ENCODE results near the gene ONECUT2.
"Not testable (repeated sequence)": the region's sequence is repeated elsewhere in the genome, so short reads cannot be mapped to it uniquely, and the experiment has no call there.

The ONECUT2 gene

DNA sequence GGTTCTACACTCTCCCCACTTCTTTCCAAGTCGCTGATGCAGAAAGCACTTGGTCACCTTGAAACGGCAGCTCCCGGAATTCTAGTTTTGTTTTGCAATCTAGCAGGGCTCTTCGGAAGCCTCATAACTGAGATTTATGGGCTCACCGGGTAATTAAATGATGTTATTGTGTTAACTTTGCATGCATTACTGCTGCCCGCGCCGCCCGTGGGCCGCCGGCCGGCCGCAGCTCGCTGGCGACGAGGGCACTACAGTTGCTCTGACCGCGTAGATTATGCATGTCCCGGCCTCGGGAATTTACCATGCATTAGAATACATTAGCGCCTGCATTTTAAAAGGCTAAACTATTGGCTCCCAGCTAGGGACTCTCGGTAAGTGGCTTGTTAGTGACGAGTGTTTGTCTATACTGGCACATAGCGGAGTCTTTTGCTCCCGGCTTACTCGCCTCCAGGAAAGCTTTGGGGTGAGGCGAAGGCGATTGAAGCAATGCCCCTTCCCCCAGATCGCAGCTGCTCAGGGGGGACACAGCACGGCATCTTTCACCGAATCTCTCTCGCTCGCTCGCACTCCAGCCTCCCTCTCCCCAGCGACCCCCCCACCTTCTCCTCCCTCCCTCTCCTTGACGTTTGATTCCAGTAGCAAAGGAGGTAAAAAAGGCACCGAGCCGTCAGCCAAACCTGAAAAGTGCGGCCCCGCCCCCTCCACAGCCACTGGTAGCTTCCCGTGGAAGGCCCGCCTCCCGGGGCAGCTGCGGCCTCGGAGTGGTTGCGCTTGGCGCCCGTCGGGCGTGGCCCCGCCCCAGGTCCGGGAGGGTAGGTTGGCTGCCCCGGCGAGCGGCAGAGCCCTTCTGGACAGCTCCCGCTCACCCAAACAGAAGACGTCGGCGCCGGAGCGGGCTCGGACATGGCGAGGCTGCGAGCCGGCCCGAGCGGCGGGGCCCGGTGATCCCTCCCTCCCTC lies at the start of gene ONECUT2:
Gene ONECUT2 (plus strand): TSS at position 839 of the 959 bp plus-strand sequence. CDS start 343 bp downstream, outside the sequence.
- DNase-seq = peak; percentile 77

DNA sequence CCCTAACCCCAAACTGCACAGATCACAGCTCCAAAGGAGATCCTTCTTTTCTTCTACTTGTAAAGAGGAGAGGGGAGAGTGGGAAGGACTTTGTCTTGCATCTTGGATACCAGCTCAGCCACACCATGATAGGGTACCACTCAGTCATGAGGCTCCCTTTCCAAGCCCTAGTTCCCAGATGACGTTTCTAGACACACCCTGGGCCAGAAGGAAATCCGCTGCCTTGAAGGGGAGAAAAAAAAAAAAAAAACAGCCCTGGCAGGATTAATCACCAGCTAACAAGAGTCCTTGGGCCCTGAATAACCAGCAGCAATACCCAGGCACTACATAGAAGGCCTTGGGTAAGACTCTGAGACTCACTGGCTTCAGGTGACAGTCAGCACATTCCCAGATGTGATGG lies 45.9 kb upstream of the ONECUT2 start:
- DNase-seq = no peak

- no peak for DNase-seq
Observed at GRCh38 chr18:57390044-57390443, 45.1 kb upstream of the ONECUT2 start.

GRCh38 chr18:57394749-57395148 lies 40.4 kb upstream of the ONECUT2 start:
- DNase-seq = not testable (repeated sequence)

- not testable (repeated sequence) for DNase-seq
Observed at GRCh38 chr18:57396831-57397230, 38.3 kb upstream of the ONECUT2 start.

- DNase-seq = no peak
Observed at GRCh38 chr18:57397440-57398132, 37.6 kb upstream of the ONECUT2 start.

DNA sequence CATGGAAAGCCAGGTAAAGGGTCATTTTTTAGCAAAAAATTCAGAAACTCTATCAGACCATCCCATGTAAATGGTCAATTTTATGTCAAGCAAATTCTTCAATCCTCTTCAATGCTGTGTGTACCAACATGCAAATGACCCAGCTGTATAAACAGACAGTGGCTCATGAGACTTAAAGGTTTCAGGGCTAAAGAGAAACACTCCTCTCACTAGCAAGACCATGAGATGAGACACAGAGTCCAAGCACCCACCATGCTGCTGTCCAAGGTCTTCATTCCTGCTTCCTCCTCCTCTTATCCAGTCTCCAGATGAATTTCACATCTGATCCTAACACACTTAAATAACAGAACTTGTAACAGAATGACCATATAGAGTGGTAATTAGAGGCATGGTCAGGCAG lies 30.8 kb upstream of the ONECUT2 start:
- no peak for DNase-seq

DNA sequence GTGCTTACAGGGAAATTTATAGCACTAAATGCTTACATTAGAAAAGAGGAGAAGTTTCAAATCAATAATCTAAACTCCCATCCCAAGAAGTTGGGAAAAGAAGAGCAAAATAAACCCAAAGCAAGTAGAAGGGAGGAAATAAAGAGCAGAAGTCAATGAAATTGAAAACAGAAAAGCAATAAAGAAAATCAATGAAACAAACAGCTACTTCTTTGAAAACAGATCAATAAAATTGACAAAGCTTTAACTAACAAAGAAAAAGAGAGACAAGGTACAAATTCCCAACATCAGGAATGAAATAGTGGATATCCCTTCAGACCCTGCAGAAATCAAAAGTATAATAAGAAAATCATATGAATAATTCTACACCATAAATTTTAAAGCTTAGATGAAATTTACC lies 25.5 kb upstream of the ONECUT2 start:
- no peak for DNase-seq

DNA sequence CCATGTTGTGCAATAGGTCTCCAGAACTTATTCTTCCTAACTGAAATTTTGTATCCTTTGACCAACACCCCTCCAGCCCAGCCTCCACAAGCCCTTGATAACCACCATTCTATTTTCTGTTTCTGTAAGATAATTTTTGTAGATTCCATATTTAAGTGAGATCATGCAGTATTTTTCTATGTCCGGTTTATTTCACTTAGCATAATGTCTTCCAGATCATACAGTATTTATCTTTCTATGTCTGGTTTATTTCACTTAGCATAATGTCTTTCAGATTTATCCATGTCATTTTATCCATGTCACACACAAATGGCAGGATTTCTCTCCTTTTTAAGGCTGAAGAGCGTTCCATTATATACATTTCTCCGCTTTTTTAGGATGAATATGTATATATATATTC lies 24.4 kb upstream of the ONECUT2 start:
- DNase-seq = no peak

DNA sequence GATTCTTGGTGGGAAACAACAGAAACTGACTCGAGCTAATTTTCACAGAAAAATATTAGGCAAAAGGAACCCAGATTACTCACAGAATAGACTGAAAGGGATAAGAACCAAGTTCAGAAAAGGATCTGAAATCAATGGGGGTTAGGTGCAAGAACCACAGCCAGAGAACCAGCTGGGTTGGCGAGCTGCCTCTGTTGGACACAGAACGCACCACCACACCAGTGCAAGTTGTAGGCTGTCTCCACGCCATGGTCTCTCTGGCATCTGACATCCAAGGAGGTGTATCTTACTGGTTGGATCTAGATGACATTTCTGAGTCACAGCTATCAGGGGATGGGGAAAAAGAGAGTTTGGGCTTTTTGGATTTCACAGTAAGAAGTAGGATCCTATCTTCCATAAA lies 18.6 kb upstream of the ONECUT2 start:
- no peak for DNase-seq

- no peak for DNase-seq
Observed at GRCh38 chr18:57422313-57422872, 12.8 kb upstream of the ONECUT2 start.

DNA sequence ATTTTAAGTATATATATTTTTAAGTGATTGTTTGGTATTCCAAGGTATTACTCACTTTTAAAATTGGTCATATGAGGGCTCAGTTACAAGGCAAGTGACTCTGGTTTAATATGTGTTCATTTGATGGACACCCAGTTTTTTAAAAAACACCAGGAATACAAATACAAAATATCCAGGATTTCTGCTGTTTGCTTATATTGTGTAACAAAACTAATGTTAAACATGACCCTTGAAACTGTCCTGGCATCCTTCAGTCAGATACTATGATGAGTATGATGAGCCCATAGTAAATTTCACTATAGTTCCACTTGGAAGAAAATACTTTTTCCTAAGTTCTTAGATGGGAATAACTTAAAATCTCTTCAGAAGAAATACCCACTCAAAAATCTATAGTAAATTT lies 11.4 kb upstream of the ONECUT2 start:
- DNase-seq = no peak

DNA sequence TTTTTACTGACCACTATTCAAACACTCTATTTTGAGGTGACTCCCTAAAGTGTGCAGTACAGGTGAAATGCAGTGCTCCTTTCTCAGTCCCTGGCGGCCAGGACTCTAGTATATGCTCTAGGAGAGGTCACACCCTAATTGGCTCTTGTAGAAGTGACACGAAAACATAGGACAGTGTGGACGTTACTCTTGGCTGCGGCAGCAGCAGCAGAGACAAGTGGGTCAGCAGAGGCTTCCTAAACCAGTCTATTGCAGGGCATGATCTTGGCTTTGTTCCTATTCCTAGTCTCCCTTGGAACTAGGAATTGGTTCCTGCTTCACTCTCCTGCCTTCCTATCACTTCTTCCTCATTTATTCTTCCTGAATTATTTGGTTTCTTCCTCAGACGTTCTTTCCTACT lies 10.1 kb upstream of the ONECUT2 start:
- no peak for DNase-seq

DNA sequence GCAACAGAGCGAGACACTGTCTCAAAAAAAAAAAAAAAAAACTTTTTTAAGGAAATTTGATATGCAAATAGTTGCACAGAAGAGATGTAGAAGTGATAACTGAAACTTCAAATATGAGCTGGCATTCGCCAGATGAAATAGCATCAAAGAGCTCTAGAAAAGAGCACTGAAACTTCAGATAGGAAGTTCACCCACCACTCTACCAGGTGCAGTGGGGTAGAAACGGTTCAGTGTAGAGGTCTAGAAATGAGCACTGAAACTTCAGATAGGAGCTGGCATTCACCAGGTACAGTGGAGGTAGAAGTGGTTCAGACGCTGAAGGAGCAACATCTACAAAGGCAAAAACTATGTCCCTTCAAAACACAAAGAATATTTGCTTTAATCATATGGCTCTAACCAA lies 9.0 kb upstream of the ONECUT2 start:
- no peak for DNase-seq

DNA sequence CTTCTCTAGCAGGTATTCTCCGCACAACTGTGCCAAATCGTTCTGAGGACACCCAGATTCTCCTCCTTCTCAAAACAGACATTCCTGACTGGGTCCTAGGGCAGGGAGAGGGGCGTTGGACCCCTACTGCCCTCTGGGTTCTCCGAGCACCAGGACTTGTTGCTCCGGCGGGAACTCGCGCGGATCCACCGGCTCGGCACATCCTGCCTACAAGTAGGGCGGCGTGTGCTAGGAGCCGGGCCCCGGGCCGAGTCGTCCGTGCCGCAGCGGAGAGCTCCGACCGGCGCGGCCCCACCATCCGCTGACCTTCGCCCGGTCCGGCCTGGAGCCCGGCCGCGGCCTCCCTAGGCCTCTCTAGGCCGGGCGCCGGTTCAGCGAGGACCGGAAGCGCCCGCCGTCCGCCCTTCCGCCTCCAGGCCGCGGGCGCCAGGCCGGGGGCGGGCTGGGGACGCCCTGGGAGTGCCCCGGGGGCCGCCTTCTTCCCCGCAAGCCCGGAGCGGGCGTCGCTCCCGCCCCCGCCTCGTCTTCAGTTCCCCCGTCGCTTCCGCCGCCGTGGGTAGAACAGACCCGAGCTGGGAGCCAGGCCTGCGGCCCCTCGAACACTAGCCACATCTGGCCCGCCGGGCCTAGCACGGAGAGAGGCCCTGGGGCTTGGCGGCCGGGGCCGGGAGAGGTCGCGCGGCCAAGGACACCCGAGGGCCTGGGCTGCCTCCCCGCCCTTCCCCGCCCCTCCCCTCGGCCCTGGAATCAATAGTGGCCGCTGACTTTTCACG lies 7.6 kb upstream of the ONECUT2 start:
- no peak for DNase-seq

DNA sequence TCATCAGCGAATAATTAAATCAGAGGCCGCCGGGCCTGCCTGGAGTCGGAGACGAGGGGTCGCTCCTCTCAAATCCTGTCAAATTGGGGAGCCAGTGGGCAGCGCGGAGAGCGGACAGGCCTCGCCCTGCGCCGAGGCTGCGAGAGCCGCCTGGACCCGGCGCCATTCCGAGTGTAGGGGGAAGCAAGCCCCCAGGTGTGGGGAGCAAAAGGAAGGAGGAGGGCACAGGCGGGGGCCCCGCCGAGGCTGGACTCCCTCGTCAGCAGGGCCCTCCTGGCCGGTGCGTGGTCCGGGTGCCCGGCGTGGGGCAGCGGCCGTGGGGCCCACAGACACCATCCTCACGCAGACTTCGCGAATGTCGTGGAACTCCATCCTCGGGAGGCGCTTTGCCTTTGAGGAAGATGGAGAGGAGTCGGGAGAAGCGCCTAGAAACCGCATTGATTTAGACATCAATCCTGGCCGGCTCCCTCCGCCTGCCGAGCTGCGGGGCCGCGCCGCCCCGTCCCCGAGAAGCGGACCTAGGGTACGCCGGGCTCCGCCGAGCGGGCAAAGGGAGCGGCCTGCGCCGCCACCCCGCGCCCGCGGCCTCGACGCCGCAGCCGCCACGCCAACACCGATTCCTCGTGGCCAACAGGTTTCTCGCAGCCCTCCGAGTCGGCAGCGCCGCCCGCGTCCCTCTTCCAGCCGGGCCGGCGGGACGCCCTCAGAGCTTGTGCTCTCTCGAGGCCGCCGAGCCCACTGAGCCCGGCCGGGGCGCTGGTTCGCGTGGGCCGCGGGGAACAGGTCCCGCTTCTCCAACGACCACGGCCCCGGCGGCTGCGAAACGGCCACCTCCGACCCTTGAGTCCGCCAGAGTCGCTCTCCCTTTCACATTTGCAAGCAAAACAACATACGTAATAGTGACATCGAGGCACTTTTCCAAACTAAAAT lies 6.7 kb upstream of the ONECUT2 start:
- DNase-seq = no peak

GRCh38 chr18:57429167-57430078 lies 5.8 kb upstream of the ONECUT2 start:
- DNase-seq = no peak

GRCh38 chr18:57430079-57431001 lies 4.8 kb upstream of the ONECUT2 start:
- DNase-seq = no peak

DNA sequence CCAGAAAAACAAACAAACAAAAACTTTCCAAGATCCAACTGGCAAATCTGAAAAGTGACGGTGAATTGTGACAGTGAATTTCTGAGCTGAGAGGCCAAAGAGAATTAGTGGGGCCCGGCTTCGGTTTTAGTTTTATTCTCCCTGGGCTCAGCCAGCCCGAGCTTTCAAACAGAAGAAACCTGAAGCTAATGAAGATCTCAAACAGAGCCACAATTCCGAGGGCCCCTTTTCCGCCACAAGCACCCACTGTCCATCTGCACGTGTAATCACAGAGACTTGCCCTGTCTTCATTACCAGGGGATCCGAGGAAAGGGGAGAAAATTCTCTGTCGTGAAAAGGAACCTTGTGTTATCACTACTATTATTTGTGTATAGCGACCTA lies 4.2 kb upstream of the ONECUT2 start:
- no peak for DNase-seq

Measured in activated CD8-positive, alpha-beta memory T cell treated with anti-CD3 and anti-CD28 coated beads for 24 hours (primary cell).